Endometrial microvascular endothelial cells (primary cell): ENCODE data around the gene ST6GAL1. TPM values are rescaled to one million over a fixed set of nuclear protein-coding genes. Genes with fewer than 3 reads are reported as not detected.
"Not testable (repeated sequence)": the region's sequence is repeated elsewhere in the genome, so short reads cannot be mapped to it uniquely, and the experiment has no call there.

Experiments
- in situ Hi-C: cut with HindIII; loops from 2 replicates; pipeline ENCODE4 v1.10.0; 2017; ENCODE audit warnings: low sequenced_read_pairs, low pct_unique_long_range_greater_than_20kb; ENCODE audit errors: inconsistent ontology term
- total RNA-seq: library from RNA; depleted of rRNA; stranded (reverse); fragments of >200 nt; gene quantifications from one replicate; pipeline ENCODE4 v1.2.3, GENCODE V29; 2015; ENCODE audit errors: inconsistent ontology term

Gene ST6GAL1
- total RNA-seq, 1 donor from 2014 or later, result 24.0 TPM

DNA sequence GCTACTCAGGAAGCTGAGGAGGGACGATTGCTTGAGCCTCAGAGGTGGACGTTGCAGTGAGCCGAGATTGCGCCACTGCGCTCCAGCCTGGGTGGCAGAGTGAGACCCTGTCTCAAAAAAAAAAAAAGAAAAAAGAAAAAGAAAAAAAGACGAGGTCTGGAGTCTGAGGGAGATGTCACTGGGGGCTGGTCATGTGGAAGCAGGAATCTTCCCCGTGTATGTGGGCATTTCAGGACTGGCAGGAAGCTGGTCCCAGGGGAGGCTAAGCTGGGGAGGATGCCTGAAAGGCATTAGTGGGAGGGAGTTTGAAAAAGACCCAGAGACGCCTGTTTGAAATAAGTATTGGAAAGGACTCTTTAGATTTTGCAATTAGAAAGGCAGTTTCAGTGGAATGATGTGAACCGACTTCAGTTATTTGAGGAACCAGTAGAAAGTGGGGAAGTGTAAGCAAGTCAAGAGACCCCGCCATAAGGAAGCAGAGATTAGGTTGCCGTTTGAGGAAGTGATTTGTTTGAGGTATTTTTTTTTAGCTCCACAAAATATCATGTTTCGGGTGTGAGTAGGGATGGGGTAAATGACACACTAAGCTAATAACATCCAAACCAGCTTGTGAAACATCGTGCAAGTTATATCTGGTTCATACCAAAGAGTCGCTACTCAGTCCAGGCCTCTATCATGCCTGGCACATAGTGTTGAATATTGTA is 55.5 kb downstream of the ST6GAL1 start:
- in situ Hi-C loops, result no loop called here

DNA sequence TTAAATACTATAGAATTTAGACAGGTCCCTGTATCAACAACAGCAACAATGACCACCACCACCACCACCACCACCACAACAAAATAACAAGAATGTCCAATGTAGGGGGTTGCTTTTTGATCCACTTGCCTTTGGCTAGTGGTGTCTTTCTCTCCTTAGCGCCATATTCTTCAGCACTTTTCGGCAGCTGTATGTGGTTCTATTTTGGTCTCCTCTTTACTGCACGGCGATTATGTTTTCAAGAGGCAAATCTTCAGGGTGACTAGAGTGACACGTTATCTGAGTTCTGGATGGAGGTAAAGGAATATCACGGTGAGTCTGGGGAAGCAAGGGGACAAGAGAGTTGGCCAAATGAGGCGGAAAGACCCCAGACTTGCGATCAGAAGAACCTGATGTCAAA is 56.1 kb downstream of the ST6GAL1 start:
- in situ Hi-C loops, result no loop called here

DNA sequence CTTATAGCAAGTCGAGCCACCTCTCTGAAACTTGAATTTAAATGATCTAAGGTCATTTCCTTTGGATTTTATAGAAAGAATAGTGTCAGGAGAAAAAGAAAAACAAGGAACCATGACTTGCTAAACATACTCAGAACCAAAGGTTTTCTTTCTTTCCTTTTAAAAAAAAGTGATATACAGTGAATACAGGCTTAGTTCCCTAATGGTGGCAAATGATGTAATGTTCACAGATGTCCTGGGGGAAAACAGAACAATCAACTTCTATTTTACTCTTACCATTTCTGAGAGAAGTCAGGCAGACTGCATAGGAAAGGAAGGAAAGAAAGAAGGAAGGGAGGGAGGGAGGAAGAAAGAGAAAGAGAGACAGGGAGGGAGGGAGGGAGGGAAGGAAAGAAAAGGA is 56.5 kb downstream of the ST6GAL1 start:
- in situ Hi-C loops, result no loop called here

DNA sequence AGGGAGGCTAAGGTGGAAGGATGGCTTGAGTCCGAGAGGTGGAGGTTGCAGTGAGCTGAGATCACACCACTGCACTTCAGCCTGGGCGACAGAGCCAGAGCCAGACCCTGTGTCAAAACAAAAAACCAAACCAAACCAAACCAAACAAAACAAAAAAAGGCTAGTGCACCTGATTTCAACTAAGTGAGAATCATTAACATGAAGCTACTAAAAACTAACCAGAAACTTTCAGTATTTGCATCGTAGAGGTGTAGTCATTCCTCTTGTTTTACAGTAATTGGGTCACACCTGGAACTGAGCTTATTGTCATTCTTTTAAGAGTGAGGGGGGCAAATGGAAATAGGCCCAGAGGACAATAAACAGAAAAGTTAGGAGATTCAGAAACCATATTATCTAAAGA is 58.5 kb downstream of the ST6GAL1 start:
- in situ Hi-C loops, result no loop called here

DNA sequence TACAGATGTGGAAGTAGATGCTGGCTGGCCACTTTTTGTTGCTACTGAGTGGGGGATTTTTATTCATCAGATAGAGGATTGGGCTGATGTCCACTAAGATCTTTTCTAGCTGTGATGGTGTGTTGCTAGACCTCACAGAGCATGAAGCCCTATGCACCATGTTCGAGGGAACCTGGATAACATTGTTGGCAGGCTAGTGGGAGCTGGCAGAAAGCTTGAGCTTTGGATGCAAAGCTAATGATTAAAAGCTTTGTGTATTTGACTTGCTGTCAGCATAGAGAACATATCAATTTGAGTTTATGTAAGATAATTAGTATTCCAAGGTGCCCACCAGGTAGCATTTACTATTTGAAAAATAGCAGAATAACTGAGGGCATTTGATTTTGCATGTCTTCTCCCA is 59.1 kb downstream of the ST6GAL1 start:
- in situ Hi-C loops, result no loop called here

DNA sequence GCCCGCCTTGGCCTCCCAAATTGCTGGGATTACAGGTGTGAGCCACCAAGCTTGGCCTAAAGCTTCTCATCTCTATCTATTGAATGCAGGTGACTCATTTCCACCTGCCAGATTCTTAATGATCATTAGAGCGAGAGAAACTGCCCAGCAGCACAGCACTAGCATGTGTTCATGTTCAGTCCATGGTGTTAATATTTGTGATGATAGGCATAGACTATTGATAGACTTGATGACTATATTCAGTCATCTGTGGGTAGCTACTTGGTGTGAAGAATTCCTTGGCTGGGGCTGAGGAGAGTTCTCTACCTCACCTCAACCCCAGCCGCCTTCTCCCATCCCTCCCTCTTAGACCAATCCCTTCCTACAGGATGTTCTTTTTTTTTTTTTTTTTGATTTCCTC is 60.0 kb downstream of the ST6GAL1 start:
- in situ Hi-C loops, result no loop called here

DNA sequence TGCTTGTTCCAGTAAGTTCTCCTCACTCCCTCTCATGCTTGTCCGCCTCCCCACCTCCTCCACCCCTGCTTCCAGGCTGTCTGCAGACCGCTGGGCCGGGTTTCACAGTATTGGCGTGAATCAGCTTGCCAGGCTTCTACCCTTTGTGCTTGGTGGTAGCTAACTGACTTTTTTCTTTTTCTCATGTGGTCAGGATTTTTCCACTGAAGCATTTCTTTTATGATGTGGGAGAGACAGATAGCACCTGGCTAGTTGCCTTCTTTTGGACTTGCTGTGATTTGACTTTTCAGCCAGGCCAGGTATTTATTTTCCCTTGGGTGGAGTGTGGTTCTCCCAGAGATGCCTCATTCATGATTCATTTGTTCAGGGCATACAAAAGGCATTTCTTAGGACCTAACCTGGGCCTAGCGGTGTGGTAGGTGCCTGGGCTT is 60.6 kb downstream of the ST6GAL1 start:
- in situ Hi-C loops, result no loop called here

DNA sequence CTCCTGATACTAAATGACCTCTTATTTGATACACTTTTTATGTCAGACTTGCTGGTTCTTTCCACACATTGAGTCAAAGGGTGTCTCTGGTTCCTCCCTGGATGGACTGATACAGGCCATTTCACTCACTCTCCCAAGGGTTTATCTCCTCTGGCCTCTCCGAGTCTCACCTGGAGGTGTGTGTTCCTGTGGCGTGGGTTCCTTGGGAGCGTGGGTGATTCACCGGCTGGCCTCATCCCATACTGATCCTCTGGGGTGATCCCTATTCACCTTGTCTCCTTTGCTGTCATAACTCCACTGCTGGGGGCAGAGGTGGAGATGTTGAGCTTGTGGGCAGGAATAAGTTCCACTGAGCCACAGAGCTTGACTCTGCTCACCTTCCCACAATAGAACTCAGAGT is 61.1 kb downstream of the ST6GAL1 start:
- in situ Hi-C loops, result no loop called here

DNA sequence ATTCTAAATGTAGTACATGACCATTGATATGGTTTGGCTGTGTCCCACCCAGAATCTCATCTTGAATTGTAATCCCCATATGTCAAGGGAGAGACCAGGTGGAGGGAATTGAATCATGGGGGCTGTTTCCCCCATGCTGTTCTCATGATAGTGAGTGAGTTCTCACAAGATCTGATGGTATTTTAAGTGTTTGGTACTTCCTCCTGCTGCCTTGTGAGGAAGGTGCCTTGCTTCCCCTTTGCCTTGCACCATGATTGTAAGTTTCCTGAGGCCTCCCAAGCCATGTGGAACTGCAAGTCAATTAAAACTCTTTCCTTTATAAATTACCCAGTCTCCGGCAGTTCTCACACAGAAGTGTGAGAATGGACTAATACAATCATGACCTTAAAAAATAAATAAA is 61.8 kb downstream of the ST6GAL1 start:
- in situ Hi-C loops, result not testable (repeated sequence)

DNA sequence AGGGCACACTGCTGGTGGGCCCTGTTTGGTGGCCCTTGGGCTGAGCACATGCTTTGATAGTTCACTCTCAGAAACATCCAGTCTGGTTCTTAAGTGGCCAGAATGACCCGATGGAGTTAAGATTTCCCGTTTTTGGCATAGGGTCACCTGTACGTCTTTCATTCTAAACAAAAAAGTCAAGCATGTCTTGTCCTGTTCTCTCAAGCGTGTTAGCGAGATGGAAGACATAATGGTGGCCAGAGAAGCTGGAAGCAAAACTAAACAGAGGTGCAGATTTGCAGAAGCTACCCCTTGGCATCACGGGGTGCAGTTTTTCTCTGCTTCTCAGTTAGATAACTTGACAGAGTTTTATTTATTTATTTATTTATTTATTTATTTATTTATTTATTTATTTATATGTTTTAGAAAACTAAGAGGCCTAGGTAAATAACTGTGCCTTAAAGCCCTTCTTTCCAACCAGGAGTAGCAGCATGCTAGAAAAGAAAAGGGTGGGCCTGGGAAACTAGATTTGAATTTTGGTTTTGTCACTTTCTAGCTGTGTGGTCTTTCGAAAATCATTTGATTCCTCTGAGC is 63.0 kb downstream of the ST6GAL1 start:
- in situ Hi-C loops, result no loop called here

DNA sequence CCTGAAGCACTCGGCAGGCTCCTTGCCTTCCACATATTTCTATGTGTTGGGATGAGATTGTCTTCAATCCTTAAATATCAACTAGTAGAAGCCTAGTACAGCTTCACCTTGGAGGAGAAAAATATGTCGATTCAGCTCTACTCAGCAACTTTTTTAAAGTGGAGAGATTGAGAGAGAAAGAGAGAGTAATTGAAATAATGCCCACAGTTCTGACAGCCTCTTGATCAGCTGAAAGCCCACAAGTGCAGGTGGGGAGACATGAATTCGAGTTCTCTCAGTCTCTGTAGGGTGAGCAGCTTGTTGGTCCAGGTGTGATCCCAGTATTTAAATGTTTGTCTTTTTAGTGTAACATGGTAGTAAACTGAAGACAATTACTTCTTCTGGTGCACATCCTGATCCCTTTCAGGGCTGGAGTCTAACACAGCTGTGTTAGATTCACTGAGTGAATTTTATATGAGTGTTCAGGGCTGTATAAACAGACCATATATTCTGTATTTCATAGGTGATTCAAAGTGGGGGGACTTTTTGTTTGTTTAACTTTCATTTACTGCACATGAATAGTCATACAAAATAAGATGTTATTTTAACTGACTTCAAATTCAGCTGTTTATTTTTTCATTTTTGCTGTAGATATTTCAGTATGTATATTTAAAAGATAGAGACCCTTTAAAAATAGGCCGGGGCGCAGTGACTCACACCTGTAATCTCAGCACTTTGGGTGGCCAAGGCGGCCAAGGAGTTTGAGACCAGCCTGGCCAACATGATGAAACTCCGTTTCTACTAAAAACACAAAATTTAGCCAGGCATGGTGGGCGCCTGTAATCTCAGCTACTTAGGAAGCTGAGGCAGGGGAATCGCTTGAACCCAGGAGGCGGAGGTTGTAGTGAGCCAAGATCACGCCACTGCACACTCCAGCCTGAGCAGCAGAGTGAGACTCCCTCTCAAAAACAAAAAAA is 64.0 kb downstream of the ST6GAL1 start:
- in situ Hi-C loops, result no loop called here

DNA sequence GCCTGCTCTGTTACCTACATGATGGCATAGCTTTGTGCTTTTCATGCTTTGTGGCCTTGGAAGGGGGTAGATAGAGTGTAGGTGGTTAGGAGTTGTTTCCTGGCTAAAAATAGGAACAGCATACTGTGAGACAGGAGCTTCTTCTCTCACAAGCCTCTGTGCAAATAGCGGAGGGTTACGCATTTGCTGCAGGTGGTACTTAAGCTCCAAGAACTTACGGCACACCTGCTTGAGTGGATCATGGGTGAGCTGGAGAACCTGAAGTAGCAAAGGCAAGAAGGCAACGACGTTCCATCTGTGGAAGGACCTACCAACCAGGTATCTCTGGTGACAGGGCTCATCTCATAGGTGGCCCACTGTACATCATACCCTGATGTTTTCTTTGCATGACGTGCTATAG is 66.0 kb downstream of the ST6GAL1 start:
- in situ Hi-C loops, result no loop called here

DNA sequence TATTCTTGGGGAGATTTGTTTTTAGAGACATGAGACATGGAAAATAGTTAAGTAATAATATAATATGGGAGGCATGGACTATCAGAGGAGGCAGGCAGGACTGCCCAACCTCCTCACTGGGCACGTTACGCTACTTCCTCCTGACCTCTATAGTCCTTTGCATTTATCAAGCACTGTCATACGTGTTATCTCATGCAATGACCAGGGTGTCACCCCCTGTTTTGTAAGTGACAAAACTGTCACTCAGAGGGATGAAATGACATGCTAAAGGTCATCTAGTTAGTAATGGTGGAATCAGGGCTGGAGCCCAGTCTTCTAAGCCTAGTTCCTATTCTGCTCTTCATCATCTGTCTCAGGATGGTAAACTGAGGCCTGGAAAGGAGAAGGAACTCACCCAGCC is 66.7 kb downstream of the ST6GAL1 start:
- in situ Hi-C loops, result no loop called here

DNA sequence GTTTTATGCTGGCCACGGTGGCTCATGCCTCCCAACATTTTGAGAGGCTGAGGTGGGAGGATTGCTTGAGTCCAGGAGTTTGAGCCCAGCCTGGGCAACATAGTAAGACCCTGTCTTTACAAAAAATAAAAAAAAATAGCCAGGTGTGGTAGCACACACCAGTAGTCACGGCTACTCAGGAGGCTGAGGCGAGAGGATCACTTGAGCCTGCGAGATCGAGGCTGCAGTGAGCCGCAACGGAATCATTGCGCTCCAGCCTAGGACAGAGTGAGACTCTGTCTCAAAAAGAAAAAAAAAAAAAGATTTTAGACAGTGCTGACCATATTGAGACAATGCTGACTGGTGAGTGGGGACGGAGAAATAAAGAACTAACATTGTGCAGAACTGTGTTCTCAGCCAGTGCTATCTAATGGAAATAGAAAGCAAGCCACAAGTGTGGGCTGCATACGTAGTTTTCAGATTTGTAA is 67.2 kb downstream of the ST6GAL1 start:
- in situ Hi-C loops, result no loop called here

DNA sequence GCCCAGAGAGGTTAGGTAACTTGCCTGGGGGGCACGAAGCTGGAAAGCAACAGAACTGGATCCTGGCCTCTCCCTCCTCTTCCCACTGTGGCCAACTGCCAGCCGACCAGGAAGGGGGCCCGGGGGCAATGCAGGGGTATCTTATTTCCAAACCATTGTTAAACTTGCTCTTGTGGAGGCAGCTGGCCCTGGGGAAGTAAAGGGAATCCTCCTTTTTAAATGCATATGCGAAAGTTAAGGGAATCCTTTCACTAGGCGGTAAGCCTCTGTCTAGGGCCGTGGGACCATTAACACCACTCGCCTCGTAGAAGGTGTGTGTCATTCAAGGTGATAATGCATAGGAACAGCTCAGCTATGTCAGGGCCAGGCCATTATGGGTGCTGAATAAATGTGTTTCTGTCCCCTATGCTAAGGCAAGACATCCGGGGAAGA is 68.6 kb downstream of the ST6GAL1 start:
- in situ Hi-C loops, result no loop called here

DNA sequence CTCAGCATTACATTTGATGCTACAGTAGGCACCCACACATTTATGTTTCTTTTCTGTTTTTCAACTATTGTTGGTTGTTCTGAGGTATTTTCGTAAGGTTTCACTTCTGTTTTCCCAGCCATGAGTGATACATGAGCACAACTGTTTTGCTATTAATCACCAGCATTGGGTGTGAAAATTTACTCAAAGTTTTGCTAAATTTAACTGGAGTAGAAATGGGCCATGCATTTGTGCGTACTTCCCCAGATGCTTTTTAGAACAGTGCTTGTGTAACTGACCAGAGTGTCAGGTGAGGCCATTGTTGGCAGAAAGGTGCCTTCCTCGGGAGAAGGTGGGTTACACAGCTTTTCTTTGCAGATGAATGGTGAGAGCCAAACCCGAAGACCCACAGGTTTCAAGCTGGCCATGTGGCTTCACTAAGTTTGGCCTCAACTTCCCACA is 70.4 kb downstream of the ST6GAL1 start:
- in situ Hi-C loops, result no loop called here

DNA sequence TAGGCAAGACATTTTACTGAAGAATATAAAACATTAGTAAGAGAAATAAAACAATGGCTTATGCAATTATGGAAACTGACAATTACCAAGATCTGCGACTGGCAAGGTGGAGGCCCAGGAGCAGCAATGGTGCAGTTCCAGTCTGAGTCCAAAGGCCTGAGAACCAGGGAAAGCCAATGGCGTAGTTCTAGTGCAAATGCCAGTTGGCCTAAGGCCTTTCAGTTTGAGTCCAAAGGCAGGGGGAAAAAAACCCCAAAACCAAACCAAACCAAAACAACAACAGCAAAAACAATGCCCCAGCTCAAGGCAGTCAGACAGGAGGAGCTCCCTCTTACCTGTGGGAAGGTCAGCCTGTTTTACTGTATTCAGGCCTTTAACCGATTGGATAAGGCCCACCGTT is 72.6 kb downstream of the ST6GAL1 start:
- in situ Hi-C loops, result no loop called here

DNA sequence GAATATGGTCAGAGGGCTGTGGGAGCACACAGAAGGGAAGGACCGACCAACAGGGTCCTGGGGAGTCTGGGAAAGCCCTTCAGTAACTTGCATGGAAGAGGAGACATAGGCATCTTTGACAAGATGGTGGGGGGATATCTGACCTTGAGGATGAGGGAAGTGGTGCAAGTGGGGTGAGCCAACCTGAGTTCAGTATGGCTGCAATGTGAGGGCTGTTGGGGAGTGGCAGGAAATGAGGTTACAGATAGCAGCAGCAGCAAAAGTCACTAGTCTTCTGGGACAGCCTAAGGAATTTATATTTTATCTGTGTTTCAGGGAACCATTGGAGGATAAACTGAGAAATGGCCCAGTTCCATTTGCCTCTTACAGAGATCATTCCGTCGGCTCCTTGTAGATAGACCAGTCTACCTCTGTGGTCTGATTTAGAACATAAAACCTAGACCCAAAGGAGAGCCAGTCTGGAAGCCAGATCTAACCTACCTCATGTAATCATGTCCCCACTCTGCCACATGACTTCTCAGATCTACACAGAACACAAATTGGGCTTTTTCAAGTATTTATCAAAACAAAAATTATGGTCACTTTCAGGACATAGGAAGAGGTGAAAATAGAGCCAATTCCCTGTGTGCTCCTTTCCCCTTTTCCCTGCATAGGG is 75.6 kb downstream of the ST6GAL1 start:
- in situ Hi-C loops, result no loop called here
